Iris pigment epithelial cell (primary cell): ENCODE data around the gene GPR142.
"Not testable (repeated sequence)": the region's sequence is repeated elsewhere in the genome, so short reads cannot be mapped to it uniquely, and the experiment has no call there.

Experiments used
- DNase-seq: peaks from one replicate; pipeline ENCODE4 v3.0.0-alpha.2; 2011; ENCODE audit warnings: low read depth

Gene GPR142

GRCh38 chr17:74393346-74393942, 26.1 kb downstream of the GPR142 start:
- no peak for DNase-seq

- DNase-seq, result no peak
These were observed 27.1 kb downstream of the GPR142 start for GRCh38 chr17:74394275-74394950.

GRCh38 chr17:74394977-74395376, 27.7 kb downstream of the GPR142 start:
- no peak for DNase-seq

GRCh38 chr17:74396567-74396966, 29.3 kb downstream of the GPR142 start:
- DNase-seq, result no peak

GRCh38 chr17:74402048-74402447, 34.7 kb downstream of the GPR142 start:
- DNase-seq, result no peak

- no peak for DNase-seq
These were observed 36.3 kb downstream of the GPR142 start for GRCh38 chr17:74403512-74404137.

GRCh38 chr17:74404218-74404617, 36.9 kb downstream of the GPR142 start:
- DNase-seq, result no peak

- no peak for DNase-seq
These were observed 37.5 kb downstream of the GPR142 start for GRCh38 chr17:74404789-74405188.

- DNase-seq, result not testable (repeated sequence)
These were observed 38.0 kb downstream of the GPR142 start for GRCh38 chr17:74405311-74405710.

- no peak for DNase-seq
These were observed 40.1 kb downstream of the GPR142 start for GRCh38 chr17:74407384-74407783.

- peak; percentile 48 for DNase-seq
These were observed 41.0 kb downstream of the GPR142 start for GRCh38 chr17:74408262-74408661.

- no peak for DNase-seq
These were observed 41.5 kb downstream of the GPR142 start for GRCh38 chr17:74408815-74409214.

GRCh38 chr17:74410001-74410443, 42.7 kb downstream of the GPR142 start:
- DNase-seq, result no peak

GRCh38 chr17:74412581-74412980, 45.3 kb downstream of the GPR142 start:
- DNase-seq, result no peak

GRCh38 chr17:74413491-74413890, 46.2 kb downstream of the GPR142 start:
- DNase-seq, result no peak

- no peak for DNase-seq
These were observed 47.2 kb downstream of the GPR142 start for GRCh38 chr17:74414510-74414909.

- DNase-seq, result no peak
These were observed 48.5 kb downstream of the GPR142 start for GRCh38 chr17:74415608-74416396.

GRCh38 chr17:74417178-74418045, 50.1 kb downstream of the GPR142 start:
- DNase-seq, result peak; percentile 51

- DNase-seq, result no peak
These were observed 52.7 kb downstream of the GPR142 start for GRCh38 chr17:74419928-74420411.
